ENCODE results near the gene CPED1.

GRCh38 chr7:121205777-121206176 lies 217.3 kb downstream of the CPED1 start:
- TF ChIP-seq FOXP2 (optimal IDR thresholded peaks at IDR 0.05; ENCODE audit: control extremely low read depth, extremely low read length, insufficient read depth) (no peak), POLR2AphosphoS5 (IDR thresholded peaks at IDR 0.05; ENCODE audit: borderline replicate concordance, low read depth, low read length) (no peak), EZH2 (IDR thresholded peaks at IDR 0.05) (no peak)
